MCF 10A (cell line): ENCODE data around the gene UGT1A3. TPM values are rescaled to one million over a fixed set of nuclear protein-coding genes. Genes with fewer than 3 reads are reported as not detected.

Source experiments
- BruUV-seq: library from RNA; stranded (reverse); fragments of 400-500 nt; replicated peaks from 2 replicates; lab custom pipeline; 2021; lab: Mats Ljungman, UMichigan
- CTCF ChIA-PET: fragments of 300-600 bp; sonication (Branson Sonifier 250); formaldehyde crosslinking; extraction: SDS; loops from one replicate; lab custom pipeline; 2021; ENCODE audit warnings: antibody characterized with exemption, inconsistent platforms; lab: Yijun Ruan, JAX
- POLR2A ChIA-PET: fragments of 300-600, 350-650 bp; sonication (Branson Sonifier 250); formaldehyde crosslinking; extraction: SDS; loops from one replicate; lab custom pipeline; 2020; ENCODE audit warnings: antibody characterized with exemption, inconsistent platforms; lab: Yijun Ruan, JAX
- DNase-seq: peaks from one replicate; pipeline ENCODE4 v3.0.0-alpha.2; 2018; ENCODE audit not compliant: unreplicated experiment
- H3K27ac Mint-ChIP-seq: one replicate; pipeline ENCODE4 v1.8.0; 2022; ENCODE audit warnings: mild to moderate bottlenecking, low read depth, mixed read lengths; ENCODE audit not compliant: unreplicated experiment
- H3K27me3 Mint-ChIP-seq: one replicate; pipeline ENCODE4 v1.8.0; 2022; ENCODE audit warnings: mixed read lengths; ENCODE audit not compliant: insufficient read depth, unreplicated experiment
- H3K36me3 Mint-ChIP-seq: one replicate; pipeline ENCODE4 v1.8.0; 2022; ENCODE audit warnings: mild to moderate bottlenecking, moderate library complexity, mixed read lengths; ENCODE audit not compliant: insufficient read depth, unreplicated experiment
- H3K4me1 Mint-ChIP-seq: one replicate; pipeline ENCODE4 v1.8.0; 2022; ENCODE audit warnings: mixed read lengths; ENCODE audit not compliant: insufficient read depth, unreplicated experiment
- H3K4me3 Mint-ChIP-seq: one replicate; pipeline ENCODE4 v1.8.0; 2022; ENCODE audit warnings: mild to moderate bottlenecking, moderate library complexity, mixed read lengths; ENCODE audit not compliant: unreplicated experiment
- H3K9me3 Mint-ChIP-seq: one replicate; pipeline ENCODE4 v1.8.0; 2022; ENCODE audit warnings: mixed read lengths; ENCODE audit not compliant: unreplicated experiment
- intact Hi-C: fragments of 100-400 bp; cut with micrococcal nuclease; formaldehyde crosslinking; loops from 2 replicates; pipeline ENCODE4 v1.14.1; 2022
- total RNA-seq: library from RNA; stranded (reverse); gene quantifications from 2 replicates; pipeline ENCODE4 v1.2.3, GENCODE V29; 2022
- TF ChIP-seq, protein P1 (sequence below): fragments of 200-600 bp; IDR thresholded peaks from one replicate; pipeline ENCODE4 v1.8.0; 2022; ENCODE audit warnings: antibody characterized with exemption, mild to moderate bottlenecking; ENCODE audit not compliant: unreplicated experiment

Gene UGT1A3
- total RNA-seq, 1 experiment from 2014 or later, result not detected

DNA sequence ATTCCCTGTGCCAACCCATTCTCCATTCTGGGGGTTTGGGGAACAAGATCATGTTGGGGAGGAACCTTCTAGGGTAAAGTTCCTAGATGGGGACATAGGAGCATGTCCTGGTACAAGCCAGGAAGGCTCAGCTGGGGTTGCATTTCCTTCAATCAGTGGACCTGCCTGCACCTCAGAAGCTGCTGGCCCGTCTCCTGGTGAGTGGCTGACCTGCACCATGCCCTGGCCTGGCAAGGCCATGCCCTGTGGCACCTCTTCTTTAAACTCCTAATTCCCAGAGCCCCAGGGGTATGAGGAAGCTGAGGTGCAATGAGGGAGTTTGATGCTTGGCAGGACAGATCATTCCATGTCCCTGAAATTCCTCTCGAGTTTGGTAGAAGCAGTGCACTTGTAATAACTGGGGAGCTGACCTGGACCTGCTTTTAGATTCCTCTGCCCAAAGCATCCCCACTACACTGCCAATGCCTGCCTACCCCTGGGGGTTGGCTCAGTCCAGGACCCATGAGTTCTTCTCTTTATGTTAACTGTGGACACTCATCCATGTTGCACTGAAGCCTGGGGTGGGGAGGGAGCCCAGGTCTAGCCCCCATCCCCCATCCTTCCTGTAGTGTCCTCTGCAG, 74.6 kb downstream of the UGT1A3 start:
- no TSS peak for BruUV-seq
- no peak for DNase-seq

GRCh38 chr2:233803994-233804393, 75.2 kb downstream of the UGT1A3 start:
- Mint-ChIP-seq H3K4me3 (no peak overlapping the region), H3K27me3 (no peaks in the 10 kb centered on the region), H3K9me3 (no peaks in the 10 kb centered on the region), H3K36me3 (no peaks in the 10 kb centered on the region), H3K4me1 (peaks cover 13% of the 10 kb centered on the region), H3K27ac (no peak overlapping the region)
- TF ChIP-seq, protein P1, sequence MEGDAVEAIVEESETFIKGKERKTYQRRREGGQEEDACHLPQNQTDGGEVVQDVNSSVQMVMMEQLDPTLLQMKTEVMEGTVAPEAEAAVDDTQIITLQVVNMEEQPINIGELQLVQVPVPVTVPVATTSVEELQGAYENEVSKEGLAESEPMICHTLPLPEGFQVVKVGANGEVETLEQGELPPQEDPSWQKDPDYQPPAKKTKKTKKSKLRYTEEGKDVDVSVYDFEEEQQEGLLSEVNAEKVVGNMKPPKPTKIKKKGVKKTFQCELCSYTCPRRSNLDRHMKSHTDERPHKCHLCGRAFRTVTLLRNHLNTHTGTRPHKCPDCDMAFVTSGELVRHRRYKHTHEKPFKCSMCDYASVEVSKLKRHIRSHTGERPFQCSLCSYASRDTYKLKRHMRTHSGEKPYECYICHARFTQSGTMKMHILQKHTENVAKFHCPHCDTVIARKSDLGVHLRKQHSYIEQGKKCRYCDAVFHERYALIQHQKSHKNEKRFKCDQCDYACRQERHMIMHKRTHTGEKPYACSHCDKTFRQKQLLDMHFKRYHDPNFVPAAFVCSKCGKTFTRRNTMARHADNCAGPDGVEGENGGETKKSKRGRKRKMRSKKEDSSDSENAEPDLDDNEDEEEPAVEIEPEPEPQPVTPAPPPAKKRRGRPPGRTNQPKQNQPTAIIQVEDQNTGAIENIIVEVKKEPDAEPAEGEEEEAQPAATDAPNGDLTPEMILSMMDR, result no peak
- intact Hi-C loops, result no loop called here
- POLR2A ChIA-PET, result no interaction called here
- no TSS peak for BruUV-seq
- no peak for DNase-seq
- CTCF ChIA-PET, result interaction anchor here (0.6 kb wide), 1 partner anchor 253 kb away, joined by 3 read pairs; no protein-coding TSS in a partner anchor

More for the DNA sequence above, 74.6 kb downstream of the UGT1A3 start:
- TF ChIP-seq, protein P1, result no peak
- Mint-ChIP-seq H3K4me1 (peaks cover 13% of the 10 kb centered on the region), H3K36me3 (no peaks in the 10 kb centered on the region), H3K27ac (no peak overlapping the region), H3K4me3 (no peak overlapping the region), H3K27me3 (peaks cover 5% of the 10 kb centered on the region), H3K9me3 (no peaks in the 10 kb centered on the region)
- CTCF ChIA-PET, result interaction anchor here (0.6 kb wide), 1 partner anchor 252 kb away, joined by 3 read pairs; no protein-coding TSS in a partner anchor
- intact Hi-C loops, result no loop called here
- POLR2A ChIA-PET, result interaction anchor here (0.6 kb wide), 1 partner anchor 24 kb away, joined by 3 read pairs; no protein-coding TSS in a partner anchor

DNA sequence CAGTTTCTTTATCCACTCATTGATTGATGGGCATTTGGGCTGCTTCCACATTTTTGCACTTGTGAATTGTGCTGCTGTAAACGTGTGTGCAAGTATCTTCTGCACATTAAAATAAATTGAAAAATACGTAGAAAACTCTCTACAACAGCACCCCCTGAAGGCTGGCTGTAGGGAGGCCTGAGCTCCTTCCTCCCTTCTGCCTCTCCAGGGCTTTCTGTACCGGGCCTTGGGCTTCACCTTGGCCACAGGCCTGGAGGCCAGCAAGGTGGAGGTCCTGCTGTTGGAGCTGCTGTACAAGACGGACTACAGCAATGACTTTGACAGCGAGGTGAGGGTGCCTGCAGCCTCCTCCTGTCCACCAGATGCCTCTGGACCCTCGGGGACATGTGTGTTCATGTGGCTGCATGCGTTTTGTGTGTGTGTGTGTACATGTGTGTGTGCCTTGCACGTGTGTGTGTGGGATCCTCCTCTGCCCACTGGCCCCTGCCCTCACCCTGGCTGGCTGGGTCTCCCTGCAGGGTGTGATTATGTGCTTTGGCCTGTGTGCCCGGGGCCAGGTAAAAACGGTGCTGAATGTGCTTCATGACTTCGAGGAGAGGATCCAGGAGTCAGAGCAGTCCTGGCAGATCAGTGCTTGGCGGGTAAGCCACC, 78.5 kb downstream of the UGT1A3 start:
- H3K4me3 Mint-ChIP-seq, result no peak overlapping the region
- H3K27ac Mint-ChIP-seq, result no peak overlapping the region
- POLR2A ChIA-PET, result no interaction called here
- H3K4me1 Mint-ChIP-seq, result no peaks in the 10 kb centered on the region
- no peaks in the 10 kb centered on the region for H3K36me3 Mint-ChIP-seq
- TF ChIP-seq, protein P1, result no peak
- CTCF ChIA-PET, result no interaction called here
- DNase-seq, result peak; percentile 9
- no TSS peak for BruUV-seq
- H3K27me3 Mint-ChIP-seq, result peaks cover 13% of the 10 kb centered on the region
- no peaks in the 10 kb centered on the region for H3K9me3 Mint-ChIP-seq
- intact Hi-C loops, result no loop called here
